Measurements from ENCODE around the gene ANO2. TPM values are rescaled to one million over a fixed set of nuclear protein-coding genes. Genes with fewer than 3 reads are reported as not detected.

ANO2 gene
- total RNA-seq, 1 experiment from 2014 or later: not detected

- TF ChIP-seq, protein P1, sequence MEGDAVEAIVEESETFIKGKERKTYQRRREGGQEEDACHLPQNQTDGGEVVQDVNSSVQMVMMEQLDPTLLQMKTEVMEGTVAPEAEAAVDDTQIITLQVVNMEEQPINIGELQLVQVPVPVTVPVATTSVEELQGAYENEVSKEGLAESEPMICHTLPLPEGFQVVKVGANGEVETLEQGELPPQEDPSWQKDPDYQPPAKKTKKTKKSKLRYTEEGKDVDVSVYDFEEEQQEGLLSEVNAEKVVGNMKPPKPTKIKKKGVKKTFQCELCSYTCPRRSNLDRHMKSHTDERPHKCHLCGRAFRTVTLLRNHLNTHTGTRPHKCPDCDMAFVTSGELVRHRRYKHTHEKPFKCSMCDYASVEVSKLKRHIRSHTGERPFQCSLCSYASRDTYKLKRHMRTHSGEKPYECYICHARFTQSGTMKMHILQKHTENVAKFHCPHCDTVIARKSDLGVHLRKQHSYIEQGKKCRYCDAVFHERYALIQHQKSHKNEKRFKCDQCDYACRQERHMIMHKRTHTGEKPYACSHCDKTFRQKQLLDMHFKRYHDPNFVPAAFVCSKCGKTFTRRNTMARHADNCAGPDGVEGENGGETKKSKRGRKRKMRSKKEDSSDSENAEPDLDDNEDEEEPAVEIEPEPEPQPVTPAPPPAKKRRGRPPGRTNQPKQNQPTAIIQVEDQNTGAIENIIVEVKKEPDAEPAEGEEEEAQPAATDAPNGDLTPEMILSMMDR (conservative IDR thresholded peaks at IDR 0.05; ENCODE audit: low read depth, low read length): no peak
- TF ChIP-seq EZH2phosphoT487 (IDR thresholded peaks at IDR 0.05; ENCODE audit: borderline replicate concordance, low read length) (no peak), EZH2 (IDR thresholded peaks at IDR 0.05; ENCODE audit: low read length, unreplicated experiment) (no peak)
- Histone ChIP-seq H3K36me3 (ENCODE audit: low read depth, low read length) (no peaks in the 10 kb centered on the region), H3K27me3 (ENCODE audit: low read length) (peaks cover 65% of the 10 kb centered on the region), H3K27ac (ENCODE audit: low read length) (no peak overlapping the region), H3K9ac (ENCODE audit: low read length) (no peak overlapping the region), H3F3A (ENCODE audit: low read length, unreplicated experiment) (no peaks in the 10 kb centered on the region), H3K79me2 (ENCODE audit: low read length) (no peaks in the 10 kb centered on the region), H3K4me2 (ENCODE audit: low read length) (no peak overlapping the region), H3K4me1 (ENCODE audit: insufficient read depth, low read length) (no peaks in the 10 kb centered on the region), H3K9me3 (ENCODE audit: low read length) (no peaks in the 10 kb centered on the region), H2AFZ (ENCODE audit: low read length) (no peak overlapping the region), H3K9me2 (replicated peaks; ENCODE audit: low read length) (no peaks in the 10 kb centered on the region), H3K4me3 (ENCODE audit: low read length) (no peak overlapping the region), H4K20me1 (ENCODE audit: low read length) (no peaks in the 10 kb centered on the region)
- DNase-seq: no peak
- no peak for ATAC-seq
- intact Hi-C loops (cut with micrococcal nuclease): no loop called here
- ChIA-PET CTCF (no interaction called here), POLR2A (ENCODE audit: unreplicated experiment) (no interaction called here)
- BruUV-seq (replicated peaks): no TSS peak
Observed at GRCh38 chr12:5973461-5974115, 28.5 kb upstream of the ANO2 start.

GRCh38 chr12:5972387-5972786 lies 27.3 kb upstream of the ANO2 start:
- no peak overlapping the region for H3K4me2 ChIP-seq (ENCODE audit: low read length)
- ChIA-PET CTCF (no interaction called here), POLR2A (ENCODE audit: unreplicated experiment) (no interaction called here)
- no peak overlapping the region for H3K27ac ChIP-seq (ENCODE audit: low read length)
- H3K9ac ChIP-seq (ENCODE audit: low read length): no peak overlapping the region
- no peaks in the 10 kb centered on the region for H3K4me1 ChIP-seq (ENCODE audit: insufficient read depth, low read length)
- H3K36me3 ChIP-seq (ENCODE audit: low read depth, low read length): no peaks in the 10 kb centered on the region
- intact Hi-C loops (cut with micrococcal nuclease): no loop called here
- H3K27me3 ChIP-seq (ENCODE audit: low read length): peaks cover 62% of the 10 kb centered on the region
- no peak for ATAC-seq
- BruUV-seq (replicated peaks): no TSS peak
- no peak overlapping the region for H2AFZ ChIP-seq (ENCODE audit: low read length)
- H3K4me3 ChIP-seq (ENCODE audit: low read length): no peak overlapping the region
- no peak for DNase-seq
- TF ChIP-seq EZH2phosphoT487 (IDR thresholded peaks at IDR 0.05; ENCODE audit: borderline replicate concordance, low read length) (no peak), EZH2 (IDR thresholded peaks at IDR 0.05; ENCODE audit: low read length, unreplicated experiment) (no peak)
- TF ChIP-seq, protein P1 (conservative IDR thresholded peaks at IDR 0.05; ENCODE audit: low read depth, low read length): no peak
- H3K9me2 ChIP-seq (replicated peaks; ENCODE audit: low read length): no peaks in the 10 kb centered on the region
- no peaks in the 10 kb centered on the region for H3K79me2 ChIP-seq (ENCODE audit: low read length)
- H4K20me1 ChIP-seq (ENCODE audit: low read length): no peaks in the 10 kb centered on the region
- no peaks in the 10 kb centered on the region for H3F3A ChIP-seq (ENCODE audit: low read length, unreplicated experiment)
- no peaks in the 10 kb centered on the region for H3K9me3 ChIP-seq (ENCODE audit: low read length)

DNA sequence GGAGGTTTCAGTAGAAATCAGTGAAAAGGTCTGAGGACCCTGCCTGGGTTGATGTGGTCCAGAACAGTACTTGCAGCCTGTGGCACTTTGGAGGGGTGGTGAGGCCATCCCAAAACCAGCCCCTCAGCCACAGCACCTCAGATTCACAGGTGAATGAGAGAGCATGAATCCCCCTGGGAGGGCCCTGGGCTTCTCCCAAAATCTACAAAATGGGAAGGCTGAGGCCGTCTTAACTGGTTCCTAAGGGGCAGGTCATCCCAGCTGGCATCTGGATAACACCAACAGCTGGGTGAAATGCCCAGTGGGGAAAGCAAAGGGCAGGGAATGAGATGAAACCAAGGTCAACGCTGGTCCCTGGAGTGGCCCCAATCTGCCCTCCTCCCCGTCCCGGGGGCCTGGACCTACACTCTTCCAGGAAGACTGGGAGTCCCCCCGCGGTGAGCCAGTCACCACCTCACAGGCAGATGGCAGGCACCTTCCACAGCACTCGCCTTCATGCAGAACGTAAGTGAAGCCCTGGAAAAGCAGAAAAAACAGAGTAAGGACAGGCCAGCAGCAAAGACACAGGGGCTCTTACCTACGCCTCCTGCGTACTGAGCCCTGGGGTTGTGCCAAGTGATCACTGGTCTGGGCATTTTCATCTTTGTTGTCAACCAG lies 26.3 kb upstream of the ANO2 start:
- H3K4me3 ChIP-seq (ENCODE audit: low read length): no peak overlapping the region
- no peaks in the 10 kb centered on the region for H3F3A ChIP-seq (ENCODE audit: low read length, unreplicated experiment)
- H3K4me1 ChIP-seq (ENCODE audit: insufficient read depth, low read length): no peaks in the 10 kb centered on the region
- H2AFZ ChIP-seq (ENCODE audit: low read length): no peak overlapping the region
- H3K27ac ChIP-seq (ENCODE audit: low read length): no peak overlapping the region
- H3K4me2 ChIP-seq (ENCODE audit: low read length): no peak overlapping the region
- CTCF ChIA-PET: no interaction called here
- H3K9me3 ChIP-seq (ENCODE audit: low read length): no peaks in the 10 kb centered on the region
- TF ChIP-seq, protein P1 (conservative IDR thresholded peaks at IDR 0.05; ENCODE audit: low read depth, low read length): no peak
- TF ChIP-seq EZH2phosphoT487 (IDR thresholded peaks at IDR 0.05; ENCODE audit: borderline replicate concordance, low read length) (no peak), EZH2 (IDR thresholded peaks at IDR 0.05; ENCODE audit: low read length, unreplicated experiment) (no peak)
- H3K36me3 ChIP-seq (ENCODE audit: low read depth, low read length): no peaks in the 10 kb centered on the region
- H3K9me2 ChIP-seq (replicated peaks; ENCODE audit: low read length): no peaks in the 10 kb centered on the region
- DNase-seq: no peak
- intact Hi-C loops (cut with micrococcal nuclease): no loop called here
- H3K79me2 ChIP-seq (ENCODE audit: low read length): no peaks in the 10 kb centered on the region
- no TSS peak for BruUV-seq (replicated peaks)
- H4K20me1 ChIP-seq (ENCODE audit: low read length): no peaks in the 10 kb centered on the region
- H3K9ac ChIP-seq (ENCODE audit: low read length): no peak overlapping the region
- ATAC-seq: no peak
- peaks cover 52% of the 10 kb centered on the region for H3K27me3 ChIP-seq (ENCODE audit: low read length)
- POLR2A ChIA-PET (ENCODE audit: unreplicated experiment): no interaction called here
